ENCODE measurements around the gene CLEC4C. TPM values are rescaled to one million over a fixed set of nuclear protein-coding genes. Genes with fewer than 3 reads are reported as not detected.

Gene CLEC4C
- total and polyA plus RNA-seq, 2 of the 8 experiments (the other 6 are each of a cell fraction or from before 2014, with no cell fraction given) = 0.76 TPM; not detected in 1

GRCh38 chr12:7749442-7749841 lies 2.3 kb upstream of the CLEC4C start:
- no peak overlapping the region for H4K8ac ChIP-seq (ENCODE audit: extremely low read depth, insufficient read depth, low read length)
- no peak overlapping the region for H2BK15ac ChIP-seq (ENCODE audit: low read length)
- no peak overlapping the region for H3K18ac ChIP-seq (ENCODE audit: extremely low read depth, low read length)
- DNase-seq (ENCODE audit: low read depth in 1 of 2, low spot score in 2 of 2) (no peak), FAIRE-seq (no peak)
- H3K23ac ChIP-seq (ENCODE audit: insufficient read length) = no peak overlapping the region
- 0 out of 2 replicates have a peak overlapping the region, but pooled peaks have one; percentile 86 for H2BK12ac ChIP-seq (ENCODE audit: low read depth, low read length)
- H3K27ac ChIP-seq (ENCODE audit: low read depth, low read length) = no peak overlapping the region
- no peak overlapping the region for H3K4me3 ChIP-seq (ENCODE audit: extremely low read depth in 1 of 4, insufficient read depth in 2 of 4, low read depth in 3 of 4, low read length in 4 of 4)
- H2BK120ac ChIP-seq (replicated peaks; ENCODE audit: low read depth, low read length) = no peak overlapping the region
- no peaks in the 10 kb centered on the region for H3K27me3 ChIP-seq (replicated peaks in 1 of 4; ENCODE audit: control insufficient read depth in 3 of 4, extremely low read depth in 1 of 4, insufficient read depth in 3 of 4, low read length in 3 of 4)
- WGBS, 2 experiments (ENCODE audit: extremely low coverage in 1 of 2, insufficient coverage in 1 of 2, insufficient read length in 1 of 2, insufficient replicate concordance in 2 of 2, low coverage in 1 of 2, low lambda C conversion rate in 2 of 2, missing lambda C conversion rate in 1 of 2) = 93% methylated on average over 8 of the region's 8 CpGs; no CpG with 5 or more reads in 1 of the 2 experiments
- no peak overlapping the region for H4K5ac ChIP-seq (ENCODE audit: insufficient read length, low read depth, low read length)
- H3K23me2 ChIP-seq (ENCODE audit: low read depth, low read length) = no peaks in the 10 kb centered on the region
- ChIA-PET POLR2A (ENCODE audit: partially characterized antibody) (interaction anchor here (1.0 kb wide), 1 partner anchor 50 kb away, joined by 4 read pairs; no protein-coding TSS in a partner anchor), CTCF (ENCODE audit: partially characterized antibody) (interaction anchor here (0.6 to 3.1 kb wide), 4 partner anchors 28 to 971 kb away, joined by 3 to 10 read pairs (median 3); no protein-coding TSS in a partner anchor)
- H4K91ac ChIP-seq (replicated peaks; ENCODE audit: insufficient read length, low read length) = no peak overlapping the region
- no peak overlapping the region for H3K14ac ChIP-seq (ENCODE audit: insufficient read length)
- no peak overlapping the region for H2AK5ac ChIP-seq (ENCODE audit: low read depth, low read length)
- no peaks in the 10 kb centered on the region for H4K20me1 ChIP-seq (replicated peaks in 1 of 2; ENCODE audit: control insufficient read depth in 1 of 2, insufficient read depth in 2 of 2, low read length in 2 of 2)
- H3K56ac ChIP-seq (replicated peaks; ENCODE audit: insufficient read length, low read depth, low read length) = no peak overlapping the region
- H3K9ac ChIP-seq (replicated peaks in 1 of 4; ENCODE audit: extremely low read depth in 1 of 4, low read depth in 3 of 4, low read length in 3 of 4) = no peak overlapping the region
- no peak overlapping the region for H2BK5ac ChIP-seq (ENCODE audit: low read depth, low read length)
- no peaks in the 10 kb centered on the region for H3K79me2 ChIP-seq (ENCODE audit: control insufficient read depth in 1 of 2, insufficient read depth in 2 of 2, low read length in 2 of 2)
- no peak overlapping the region for H3K4ac ChIP-seq (replicated peaks; ENCODE audit: insufficient read length, low read depth, low read length)
- H3K36me3 ChIP-seq (ENCODE audit: control insufficient read depth in 2 of 4, insufficient read depth in 4 of 4, low read length in 3 of 4) = no peaks in the 10 kb centered on the region
- no peaks in the 10 kb centered on the region for H3K79me1 ChIP-seq (ENCODE audit: low read depth, low read length)
- H2BK20ac ChIP-seq (ENCODE audit: low read length) = no peak overlapping the region
- H3K4me1 ChIP-seq (replicated peaks in 1 of 4; ENCODE audit: control insufficient read depth in 3 of 4, insufficient read depth in 4 of 4, low read length in 3 of 4) = peaks cover 0 to 3% (median 0%) of the 10 kb centered on the region in 4 experiments; a peak in 1 of 7 replicates
- H3K9me3 ChIP-seq (ENCODE audit: insufficient read depth in 2 of 2, low read depth in 1 of 2, low read length in 1 of 2) = peaks cover 0 to 3% of the 10 kb centered on the region in 2 experiments; a peak in 1 of 4 replicates
- no peak overlapping the region for H3K4me2 ChIP-seq (ENCODE audit: insufficient read depth in 1 of 2, low read depth in 2 of 2, low read length in 2 of 2)
- no peak overlapping the region for H2AFZ ChIP-seq (ENCODE audit: low read length)
- TF ChIP-seq EGR1 (IDR thresholded peaks at IDR 0.05; ENCODE audit: borderline replicate concordance, low read depth, low read length) (no peak), BACH1 (IDR thresholded peaks at IDR 0.05; ENCODE audit: low read length) (no peak), GTF2F1 (IDR thresholded peaks at IDR 0.05; ENCODE audit: borderline replicate concordance, low read depth, low read length) (no peak), CBX5 (IDR thresholded peaks at IDR 0.05; ENCODE audit: low read depth, low read length) (no peak), GABPA (IDR thresholded peaks at IDR 0.05; ENCODE audit: borderline replicate concordance, insufficient read depth, low read length) (no peak), KDM5A (IDR thresholded peaks at IDR 0.05; ENCODE audit: low read length) (no peak), EP300 (IDR thresholded peaks at IDR 0.05; ENCODE audit: borderline replicate concordance in 1 of 2, low read depth in 2 of 2, low read length in 2 of 2) (no peak), RAD21 (IDR thresholded peaks at IDR 0.05 in 1 of 2, conservative IDR thresholded peaks at IDR 0.05 in 1 of 2; ENCODE audit: low read depth in 2 of 2, low read length in 2 of 2) (no peak), CEBPB (IDR thresholded peaks at IDR 0.05; ENCODE audit: low read depth, low read length) (no peak), EZH2 (IDR thresholded peaks at IDR 0.05; ENCODE audit: low read depth, low read length, severe bottlenecking) (no peak), HDAC2 (IDR thresholded peaks at IDR 0.05; ENCODE audit: borderline replicate concordance in 1 of 2, low read depth in 2 of 2, low read length in 2 of 2) (no peak), TCF12 (IDR thresholded peaks at IDR 0.05; ENCODE audit: low read depth, low read length) (no peak), ZNF274 (IDR thresholded peaks at IDR 0.05; ENCODE audit: borderline replicate concordance, extremely low read depth, low read length) (no peak), SP4 (IDR thresholded peaks at IDR 0.05; ENCODE audit: low read length) (no peak)
